Fibroblast of the aortic adventitia (primary cell): ENCODE results near the gene RTP2. TPM values are rescaled to one million over a fixed set of nuclear protein-coding genes. Genes with fewer than 3 reads are reported as not detected.

Experiments
- DNase-seq: peaks from one replicate; pipeline ENCODE4 v3.0.0-alpha.2; 2010; ENCODE audit warnings: low read depth
- H3K4me3 ChIP-seq: 2 replicates; pipeline ENCODE4 v1.5.1; 2011; ENCODE audit warnings: low read depth, mild to moderate bottlenecking, control low read depth, low read length, moderate library complexity
- CTCF ChIP-seq: IDR thresholded peaks from 2 replicates; pipeline ENCODE4 v1.5.1; 2011; ENCODE audit warnings: mild to moderate bottlenecking, low read length, control low read depth, inconsistent platforms; ENCODE audit not compliant: insufficient read depth
- total RNA-seq: library from RNA; depleted of rRNA; stranded (reverse); fragments of >200 nt; gene quantifications from 2 replicates; pipeline ENCODE4 v1.2.3, GENCODE V29; 2012; ENCODE audit warnings: low replicate concordance

RTP2 gene
- total RNA-seq, 1 donor: not detected

- H3K4me3 ChIP-seq: no peak overlapping the region
- no peak for DNase-seq
- no peak for TF ChIP-seq CTCF
Observed at GRCh38 chr3:187733371-187733770, 31.0 kb upstream of the RTP2 start.

- no peak for TF ChIP-seq CTCF
- no peak overlapping the region for H3K4me3 ChIP-seq
- DNase-seq: no peak
Observed at GRCh38 chr3:187729598-187729997, 27.2 kb upstream of the RTP2 start.

GRCh38 chr3:187728940-187729583, 26.7 kb upstream of the RTP2 start:
- no peak for DNase-seq
- H3K4me3 ChIP-seq: no peak overlapping the region
- no peak for TF ChIP-seq CTCF

- H3K4me3 ChIP-seq: no peak overlapping the region
- DNase-seq: no peak
- no peak for TF ChIP-seq CTCF
Observed at GRCh38 chr3:187728248-187728647, 25.9 kb upstream of the RTP2 start.

- H3K4me3 ChIP-seq: no peak overlapping the region
- no peak for DNase-seq
- TF ChIP-seq CTCF: no peak
Observed at GRCh38 chr3:187726564-187726963, 24.2 kb upstream of the RTP2 start.

- no peak for TF ChIP-seq CTCF
- DNase-seq: no peak
- no peak overlapping the region for H3K4me3 ChIP-seq
Observed at GRCh38 chr3:187725653-187726370, 23.5 kb upstream of the RTP2 start.
